Loucy (cell line): ENCODE results near the gene ZFYVE26.

Experiments used
- H2AFZ ChIP-seq: fragments of 200-600 bp; sonication (generic); 2 replicates; pipeline ENCODE4 v1.6.0; 2016; ENCODE audit warnings: antibody characterized with exemption, mild to moderate bottlenecking, low read length, moderate library complexity
- H3F3A ChIP-seq: fragments of 200-600 bp; 2 replicates; pipeline ENCODE4 v1.6.0; 2016; ENCODE audit warnings: antibody characterized with exemption, low read depth, mild to moderate bottlenecking
- H3K27me3 ChIP-seq: fragments of 200-600 bp; sonication (generic); 2 replicates; pipeline ENCODE4 v1.6.1; 2014; ENCODE audit warnings: low read length, mild to moderate bottlenecking; ENCODE audit not compliant: insufficient read depth, poor library complexity, severe bottlenecking
- H3K36me3 ChIP-seq: fragments of 200-600 bp; sonication (generic); 2 replicates; pipeline ENCODE4 v1.6.1; 2016; ENCODE audit warnings: low read length; ENCODE audit not compliant: insufficient read depth
- H3K4me1 ChIP-seq: fragments of 200-600 bp; sonication (generic); 2 replicates; pipeline ENCODE4 v1.5.1; 2014; ENCODE audit warnings: low read length, mild to moderate bottlenecking; ENCODE audit not compliant: insufficient read depth, poor library complexity, severe bottlenecking
- H3K4me2 ChIP-seq: fragments of 200-600 bp; sonication (generic); 2 replicates; pipeline ENCODE4 v1.6.0; 2014; ENCODE audit warnings: antibody characterized with exemption, low read length, low read depth, mild to moderate bottlenecking; ENCODE audit not compliant: poor library complexity, severe bottlenecking
- H3K4me3 ChIP-seq: fragments of 200-600 bp; sonication (generic); 2 replicates; pipeline ENCODE4 v1.5.1; 2014; ENCODE audit warnings: low read length, mild to moderate bottlenecking, mixed read lengths; ENCODE audit not compliant: poor library complexity, severe bottlenecking
- H3K79me2 ChIP-seq: fragments of 200-600 bp; sonication (generic); 2 replicates; pipeline ENCODE4 v1.6.1; 2014; ENCODE audit warnings: low read length; ENCODE audit not compliant: insufficient read depth
- H3K9ac ChIP-seq: fragments of 200-600 bp; sonication (generic); 2 replicates; pipeline ENCODE4 v1.6.0; 2014; ENCODE audit warnings: mild to moderate bottlenecking, low read depth, low read length, moderate library complexity; ENCODE audit not compliant: poor library complexity, severe bottlenecking
- H3K9me2 ChIP-seq: fragments of 200-600 bp; sonication (generic); replicated peaks from 2 replicates; pipeline ENCODE4 v1.6.1; 2016; ENCODE audit warnings: low read depth, low read length, mixed read lengths
- H3K9me3 ChIP-seq: fragments of 200-600 bp; sonication (generic); 2 replicates; pipeline ENCODE4 v1.6.1; 2014; ENCODE audit warnings: mild to moderate bottlenecking, antibody characterized with exemption, low read length, low read depth; ENCODE audit not compliant: insufficient read depth
- H4K20me1 ChIP-seq: fragments of 200-600 bp; sonication (generic); 2 replicates; pipeline ENCODE4 v1.6.0; 2014; ENCODE audit warnings: antibody characterized with exemption, low read length, mild to moderate bottlenecking; ENCODE audit not compliant: insufficient read depth, poor library complexity, severe bottlenecking
- EZH2phosphoT487 ChIP-seq: fragments of 200-600 bp; IDR thresholded peaks from 2 replicates; pipeline ENCODE4 v1.6.1; 2018; ENCODE audit warnings: antibody characterized with exemption, mild to moderate bottlenecking, moderate library complexity, borderline replicate concordance
- TF ChIP-seq, protein P1 (sequence below): fragments of 200-600 bp; sonication (generic); conservative IDR thresholded peaks from 2 replicates; pipeline ENCODE4 v1.5.1; 2014; ENCODE audit warnings: mild to moderate bottlenecking, antibody characterized with exemption, low read length

The ZFYVE26 gene

DNA sequence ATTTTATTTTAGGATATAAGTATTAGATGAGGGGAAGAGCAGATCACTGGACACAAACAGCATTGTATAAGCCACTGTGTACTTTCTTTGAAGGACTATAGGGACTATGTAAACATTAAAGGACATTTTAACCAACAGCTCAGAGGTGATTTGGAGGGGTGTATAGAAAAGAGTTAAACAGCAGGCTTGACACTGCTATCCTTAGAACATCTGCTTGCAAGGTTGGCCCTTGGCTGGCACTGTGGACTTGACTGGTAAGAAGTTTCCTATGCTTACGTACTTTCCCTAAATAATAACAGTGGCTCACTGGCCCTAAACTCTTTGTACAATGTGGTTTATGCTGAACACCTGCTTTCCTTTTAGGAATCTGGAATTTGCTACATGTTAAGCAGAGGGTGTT lies 28.7 kb downstream of the ZFYVE26 start:
- Histone ChIP-seq H3K9me3 (no peaks in the 10 kb centered on the region), H3K27me3 (no peaks in the 10 kb centered on the region), H3K79me2 (no peaks in the 10 kb centered on the region), H2AFZ (no peak overlapping the region), H3K9ac (no peak overlapping the region), H3F3A (no peaks in the 10 kb centered on the region), H3K9me2 (no peaks in the 10 kb centered on the region), H3K4me2 (no peak overlapping the region), H4K20me1 (no peaks in the 10 kb centered on the region), H3K4me1 (peaks cover 5% of the 10 kb centered on the region), H3K4me3 (no peak overlapping the region), H3K36me3 (peaks cover 28% of the 10 kb centered on the region; the same call in 1 of the 2 replicates)
- TF ChIP-seq, protein P1, sequence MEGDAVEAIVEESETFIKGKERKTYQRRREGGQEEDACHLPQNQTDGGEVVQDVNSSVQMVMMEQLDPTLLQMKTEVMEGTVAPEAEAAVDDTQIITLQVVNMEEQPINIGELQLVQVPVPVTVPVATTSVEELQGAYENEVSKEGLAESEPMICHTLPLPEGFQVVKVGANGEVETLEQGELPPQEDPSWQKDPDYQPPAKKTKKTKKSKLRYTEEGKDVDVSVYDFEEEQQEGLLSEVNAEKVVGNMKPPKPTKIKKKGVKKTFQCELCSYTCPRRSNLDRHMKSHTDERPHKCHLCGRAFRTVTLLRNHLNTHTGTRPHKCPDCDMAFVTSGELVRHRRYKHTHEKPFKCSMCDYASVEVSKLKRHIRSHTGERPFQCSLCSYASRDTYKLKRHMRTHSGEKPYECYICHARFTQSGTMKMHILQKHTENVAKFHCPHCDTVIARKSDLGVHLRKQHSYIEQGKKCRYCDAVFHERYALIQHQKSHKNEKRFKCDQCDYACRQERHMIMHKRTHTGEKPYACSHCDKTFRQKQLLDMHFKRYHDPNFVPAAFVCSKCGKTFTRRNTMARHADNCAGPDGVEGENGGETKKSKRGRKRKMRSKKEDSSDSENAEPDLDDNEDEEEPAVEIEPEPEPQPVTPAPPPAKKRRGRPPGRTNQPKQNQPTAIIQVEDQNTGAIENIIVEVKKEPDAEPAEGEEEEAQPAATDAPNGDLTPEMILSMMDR, result no peak
- TF ChIP-seq EZH2phosphoT487, result no peak

DNA sequence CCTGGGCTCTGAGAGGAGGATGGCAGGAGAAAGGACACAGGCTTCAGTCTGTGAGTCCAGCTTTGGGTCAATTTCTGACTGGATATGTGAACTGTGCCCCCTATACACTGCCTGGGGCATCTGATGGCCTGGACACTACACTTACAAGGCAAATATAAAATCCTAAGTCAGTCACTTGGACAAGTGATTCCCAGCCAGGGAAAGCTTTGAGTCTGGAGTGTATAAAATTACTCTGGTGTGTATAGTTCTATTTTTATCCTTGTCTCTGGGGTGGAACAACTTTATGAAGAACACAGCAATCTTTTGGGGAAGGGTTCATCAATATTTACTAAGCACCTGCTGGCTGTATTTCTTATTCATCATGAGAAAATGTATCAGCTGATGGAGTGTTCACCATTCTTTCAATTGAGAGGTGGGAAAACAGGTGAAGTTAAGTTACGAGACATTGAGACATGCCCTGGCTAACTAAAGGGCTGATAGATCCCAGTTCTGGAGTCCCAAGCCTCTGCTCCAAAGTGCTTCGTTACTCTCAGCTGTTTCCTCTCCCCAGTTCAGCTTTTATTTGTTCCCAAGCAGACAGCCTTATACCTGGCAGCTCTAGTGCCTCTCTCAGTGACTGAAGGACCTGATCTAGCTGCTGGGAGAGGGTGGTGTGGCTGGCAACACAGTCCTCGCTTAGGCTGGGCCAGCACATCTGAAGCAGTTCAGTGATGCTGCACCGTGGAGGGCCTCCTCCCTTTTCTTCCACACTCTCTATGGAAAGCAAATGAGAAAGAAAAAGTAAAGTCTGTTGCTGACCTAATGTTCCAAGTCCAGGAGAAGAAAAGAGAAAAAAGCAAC lies 30.9 kb downstream of the ZFYVE26 start:
- Histone ChIP-seq H3F3A (no peaks in the 10 kb centered on the region), H2AFZ (no peak overlapping the region), H3K9me3 (no peaks in the 10 kb centered on the region), H3K27me3 (no peaks in the 10 kb centered on the region), H3K4me1 (peaks cover 5% of the 10 kb centered on the region), H3K4me3 (no peak overlapping the region), H4K20me1 (no peaks in the 10 kb centered on the region), H3K9ac (no peak overlapping the region), H3K79me2 (no peaks in the 10 kb centered on the region), H3K36me3 (peaks cover 31% of the 10 kb centered on the region; the same call in 1 of the 2 replicates), H3K4me2 (no peak overlapping the region), H3K9me2 (no peaks in the 10 kb centered on the region)
- TF ChIP-seq, protein P1, result no peak
- no peak for TF ChIP-seq EZH2phosphoT487

DNA sequence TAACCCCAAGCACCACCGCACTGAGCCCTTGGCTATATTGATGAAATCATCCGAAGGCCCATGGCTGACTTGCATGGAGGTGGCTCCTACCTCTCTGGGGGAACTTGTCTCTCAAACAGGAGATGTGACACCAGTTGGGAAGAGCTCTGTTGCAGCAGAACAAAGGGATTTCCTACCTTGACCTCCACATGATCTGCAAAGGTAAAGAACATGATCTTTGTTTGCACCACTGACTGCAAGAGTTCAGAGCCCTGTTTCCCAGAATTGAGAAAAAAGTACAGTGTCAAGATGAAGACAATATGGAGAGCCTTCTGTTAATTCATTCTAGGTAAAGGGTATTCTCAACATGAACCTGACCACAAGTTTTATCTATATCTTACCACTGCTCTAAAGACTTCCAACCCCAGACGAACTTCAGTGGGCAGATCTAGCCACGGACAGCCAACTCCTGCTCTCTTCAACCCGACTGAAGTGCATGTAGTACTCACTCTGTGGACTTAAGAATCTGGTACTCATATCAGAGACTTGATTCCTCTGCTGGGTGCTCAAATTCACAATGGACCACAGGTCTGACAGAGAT lies 32.1 kb downstream of the ZFYVE26 start:
- Histone ChIP-seq H3K9me3 (no peaks in the 10 kb centered on the region), H3K4me3 (no peak overlapping the region), H3K36me3 (peaks cover 22% of the 10 kb centered on the region; the same call in 1 of the 2 replicates), H3K4me1 (peaks cover 5% of the 10 kb centered on the region), H3K79me2 (no peaks in the 10 kb centered on the region), H4K20me1 (no peaks in the 10 kb centered on the region), H3F3A (no peaks in the 10 kb centered on the region), H3K9ac (no peak overlapping the region), H3K27me3 (no peaks in the 10 kb centered on the region), H3K4me2 (no peak overlapping the region), H2AFZ (no peak overlapping the region), H3K9me2 (no peaks in the 10 kb centered on the region)
- TF ChIP-seq, protein P1, result no peak
- no peak for TF ChIP-seq EZH2phosphoT487
